GM21381 (cell line): ENCODE results near the gene NOTCH3.

ENCODE experiments used
- ATAC-seq: cut with Tn5 transposase; IDR thresholded peaks from one replicate; pipeline ENCODE4 v1.9.1; 2021; ENCODE audit warnings: mild to moderate bottlenecking, moderate library complexity; ENCODE audit not compliant: unreplicated experiment

The NOTCH3 gene

DNA sequence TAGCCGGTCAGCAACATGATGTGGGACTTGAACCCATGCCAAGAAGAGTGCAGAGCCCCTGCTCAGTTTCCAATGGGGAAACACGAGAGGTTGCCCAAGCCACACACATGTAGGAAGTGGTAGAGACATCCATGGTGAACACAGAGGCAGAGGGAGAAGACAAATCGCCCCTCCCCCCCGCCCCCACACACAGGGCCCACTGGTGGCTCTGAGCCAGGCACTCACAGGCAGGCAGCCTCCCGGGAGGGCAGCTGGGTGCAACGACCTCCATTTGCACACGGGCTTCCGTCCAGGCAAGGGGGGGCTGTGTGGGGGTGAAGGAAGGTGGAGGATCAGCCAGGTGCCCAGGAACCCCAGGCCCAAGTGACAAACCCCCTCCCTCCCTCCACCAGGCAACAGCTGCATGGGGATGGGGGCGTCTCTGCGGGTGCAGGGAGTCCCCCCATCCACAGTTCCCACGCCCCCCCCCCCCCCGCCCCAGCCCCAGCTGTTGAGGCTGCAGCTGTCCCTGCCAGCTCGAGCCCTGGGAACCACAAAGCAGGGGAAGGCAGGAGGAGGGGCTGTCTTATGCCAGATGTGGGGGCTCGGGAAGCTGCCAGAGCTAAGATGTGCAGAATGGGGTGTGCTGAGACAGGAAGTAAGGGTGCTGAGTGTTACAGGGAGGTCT is 3.4 kb downstream of the NOTCH3 start:
- ATAC-seq: no peak

DNA sequence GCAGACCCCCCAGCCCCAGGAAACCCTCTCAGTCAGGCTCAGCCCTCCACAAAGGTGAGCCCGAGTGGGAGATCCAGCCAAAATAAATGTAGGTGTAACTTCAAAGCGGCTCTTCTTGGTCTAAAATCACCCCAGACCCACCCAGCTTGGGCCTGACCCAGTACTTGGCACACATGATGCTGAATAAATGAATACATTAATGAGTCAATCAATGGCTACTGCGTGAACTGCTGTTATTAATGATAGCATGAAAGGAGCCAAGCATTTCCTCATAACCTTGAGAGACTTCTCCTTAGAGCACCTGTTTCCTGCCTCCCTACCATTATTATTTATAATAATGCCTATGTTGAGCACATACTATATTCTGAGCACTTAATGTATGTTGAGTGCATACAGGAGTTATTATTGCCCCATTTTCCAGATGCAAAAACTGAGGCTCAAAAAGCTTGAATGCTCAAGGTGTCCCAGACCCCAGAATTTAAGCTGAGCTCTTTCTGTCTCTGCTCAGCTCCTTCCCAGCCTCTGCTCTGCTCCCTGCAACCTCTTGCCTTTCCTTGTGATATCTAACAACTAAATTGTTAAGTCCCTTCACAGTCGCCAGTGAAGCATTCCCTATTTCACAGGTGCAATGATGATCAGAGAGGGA is 4.3 kb downstream of the NOTCH3 start:
- ATAC-seq: no peak

DNA sequence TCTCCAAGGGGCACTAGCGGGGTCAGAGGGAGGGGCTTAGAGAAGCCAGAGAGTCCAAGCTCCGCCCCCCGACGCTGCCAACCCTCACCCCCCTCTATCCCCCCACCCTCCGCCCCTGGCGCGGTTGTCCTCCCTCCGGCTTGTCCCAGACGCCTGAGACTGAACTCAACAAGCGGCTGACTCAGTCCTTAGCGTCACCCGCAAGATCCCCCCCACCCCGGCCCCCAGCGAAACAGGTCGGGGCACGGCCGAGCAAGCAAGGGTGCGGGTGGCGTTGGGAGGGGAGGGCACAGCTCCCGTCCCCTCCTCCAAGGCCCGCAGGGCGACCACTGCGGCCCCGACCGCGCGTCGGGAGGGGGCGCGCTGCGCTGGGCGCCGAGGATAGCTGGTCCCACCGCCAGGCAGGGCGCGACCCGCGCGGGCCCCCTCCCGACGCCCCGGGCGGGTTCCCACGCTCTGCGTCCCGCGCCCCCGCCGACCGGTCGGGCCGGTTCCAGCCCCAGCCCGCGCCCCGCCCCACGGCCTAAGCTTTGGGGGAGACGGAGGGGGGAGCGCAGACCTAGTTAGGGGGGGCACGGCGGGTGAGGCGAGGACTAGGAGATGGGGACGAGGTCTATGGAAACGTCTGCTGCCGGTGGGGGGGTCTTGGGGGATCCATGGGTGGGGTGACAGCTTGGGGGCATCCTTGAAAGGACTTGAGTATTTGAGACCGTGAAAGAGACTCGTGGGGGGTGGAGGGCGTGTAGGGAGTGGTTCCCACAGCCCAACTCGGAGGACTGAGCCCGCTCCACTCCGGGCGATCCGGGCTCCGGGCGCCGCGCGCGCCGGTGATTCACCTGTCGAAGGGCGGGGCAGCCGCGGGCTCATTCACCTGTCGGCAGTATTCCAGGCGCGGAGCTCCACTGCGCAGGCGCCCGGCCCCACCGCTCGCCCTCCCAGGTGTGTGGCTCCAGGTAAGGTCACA is 5.1 kb downstream of the NOTCH3 start:
- no peak for ATAC-seq

DNA sequence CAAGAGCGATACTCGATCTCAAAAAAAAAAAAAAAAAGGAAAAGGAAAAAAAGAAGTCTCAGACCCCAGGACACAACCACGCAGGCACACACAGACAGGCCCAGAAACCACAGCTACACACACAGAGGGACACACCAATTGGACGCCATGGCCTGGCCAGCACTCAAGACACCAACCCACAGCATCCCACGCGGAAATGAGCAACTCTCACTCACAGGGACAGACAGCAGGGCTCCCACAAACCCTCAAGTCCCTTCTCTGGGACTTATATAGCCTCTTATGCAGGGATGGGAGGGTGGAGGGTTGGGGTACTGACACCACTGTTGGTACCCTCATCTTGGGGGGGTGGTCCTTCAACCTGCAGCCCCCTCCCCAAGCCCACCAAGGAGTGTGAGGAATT is 5.9 kb downstream of the NOTCH3 start:
- ATAC-seq: no peak

DNA sequence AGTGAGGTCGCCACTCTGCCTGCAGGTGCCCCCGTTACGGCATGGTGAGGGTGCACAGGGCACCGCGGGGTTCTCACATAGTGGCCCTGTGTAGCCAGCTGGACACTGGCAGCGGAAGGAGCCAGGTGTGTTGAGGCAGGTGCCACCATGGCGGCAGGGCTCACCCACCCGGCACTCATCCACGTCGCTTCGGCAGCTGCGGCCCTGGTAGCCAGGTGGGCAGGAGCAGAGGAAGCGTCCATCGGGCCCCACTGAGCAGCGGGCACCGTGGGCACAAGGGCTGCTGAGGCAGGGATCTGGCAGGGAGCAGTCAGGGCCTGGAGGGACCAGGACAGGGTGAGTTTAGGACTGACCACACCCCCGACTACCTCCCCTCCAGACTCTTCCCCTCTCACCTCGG is 8.8 kb downstream of the NOTCH3 start:
- ATAC-seq: no peak

DNA sequence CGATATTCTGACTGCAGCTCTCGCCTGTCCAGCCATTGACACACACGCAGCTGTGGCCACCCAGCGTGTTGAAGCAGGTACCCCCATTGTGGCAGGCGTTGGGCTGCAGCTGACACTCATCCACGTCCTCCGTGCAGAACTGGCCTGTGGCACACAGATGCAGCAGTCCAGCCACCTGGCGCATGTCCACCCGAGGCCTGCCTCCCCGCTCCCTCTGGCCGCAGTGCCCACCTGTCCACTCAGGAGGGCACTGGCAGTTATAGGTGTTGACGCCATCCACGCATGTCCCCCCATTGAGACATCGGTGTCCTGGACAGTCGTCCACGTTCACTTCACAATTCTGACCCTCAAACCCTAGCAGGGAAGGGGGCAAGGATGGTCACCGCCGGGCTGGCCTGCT is 9.3 kb downstream of the NOTCH3 start:
- no peak for ATAC-seq

DNA sequence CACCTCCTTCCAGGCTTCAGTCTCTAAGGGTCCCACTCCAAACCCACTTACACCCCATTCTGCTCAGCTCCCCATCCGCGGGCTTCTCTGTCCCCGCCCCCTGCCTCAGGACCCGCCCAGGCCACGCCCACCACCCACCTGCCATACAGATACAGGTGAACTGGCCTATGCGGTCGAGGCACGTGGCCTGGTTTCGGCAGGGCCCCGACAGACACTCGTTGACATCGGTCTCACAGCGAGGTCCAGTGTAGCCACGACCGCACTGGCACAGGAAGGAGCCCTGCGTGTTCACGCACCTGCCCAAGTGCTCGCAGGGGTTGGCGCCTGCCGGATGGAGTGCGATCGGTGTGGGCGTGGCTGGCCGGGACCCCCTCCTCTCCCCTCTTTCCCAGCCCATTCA is 11.9 kb downstream of the NOTCH3 start:
- no peak for ATAC-seq

DNA sequence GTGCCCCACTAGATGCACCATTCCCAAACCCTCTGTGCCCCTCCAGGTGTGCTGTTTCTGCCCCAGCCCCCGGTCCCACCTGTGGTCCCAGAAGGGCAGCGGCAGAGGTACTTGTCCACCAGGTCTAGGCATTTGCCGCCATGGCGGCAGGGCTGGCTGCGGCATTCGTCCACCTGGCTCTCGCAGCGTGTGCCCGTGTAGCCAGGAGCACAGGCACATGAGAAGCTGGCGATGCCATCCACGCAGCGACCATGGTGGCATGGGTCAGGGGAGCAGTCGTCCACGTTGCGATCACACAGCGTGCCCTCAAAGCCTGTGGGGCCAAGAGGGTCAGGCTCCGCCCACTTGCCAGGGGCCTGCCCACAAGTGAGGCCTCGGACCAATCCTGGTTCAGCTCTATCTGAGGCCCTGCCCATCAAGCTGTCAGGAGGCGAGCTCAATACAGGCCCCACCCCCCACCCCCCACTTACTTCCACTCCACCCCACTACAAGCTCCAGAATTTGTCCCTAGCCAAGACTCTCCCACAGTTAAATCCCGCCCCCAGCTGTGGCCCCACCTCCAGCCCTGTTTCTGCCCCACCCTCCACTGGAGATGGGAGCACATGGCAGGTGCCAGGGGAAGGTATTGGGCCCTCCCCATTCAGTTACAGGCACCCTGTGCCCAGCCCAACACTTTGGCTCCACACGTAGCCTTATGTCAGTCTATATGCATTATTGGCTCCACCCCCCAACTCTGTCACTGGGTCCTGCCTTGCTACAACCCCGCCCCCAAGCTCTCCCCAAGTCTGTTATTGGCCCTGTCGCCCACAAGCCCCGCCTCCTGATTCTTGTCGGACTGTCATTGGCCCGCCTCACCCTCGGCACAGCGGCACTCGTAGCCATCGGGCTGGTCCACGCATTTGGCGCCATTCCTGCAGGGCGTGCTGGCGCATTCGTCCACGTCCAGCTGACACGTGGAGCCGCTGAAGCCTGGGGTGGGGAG is 13.5 kb downstream of the NOTCH3 start:
- no peak for ATAC-seq

DNA sequence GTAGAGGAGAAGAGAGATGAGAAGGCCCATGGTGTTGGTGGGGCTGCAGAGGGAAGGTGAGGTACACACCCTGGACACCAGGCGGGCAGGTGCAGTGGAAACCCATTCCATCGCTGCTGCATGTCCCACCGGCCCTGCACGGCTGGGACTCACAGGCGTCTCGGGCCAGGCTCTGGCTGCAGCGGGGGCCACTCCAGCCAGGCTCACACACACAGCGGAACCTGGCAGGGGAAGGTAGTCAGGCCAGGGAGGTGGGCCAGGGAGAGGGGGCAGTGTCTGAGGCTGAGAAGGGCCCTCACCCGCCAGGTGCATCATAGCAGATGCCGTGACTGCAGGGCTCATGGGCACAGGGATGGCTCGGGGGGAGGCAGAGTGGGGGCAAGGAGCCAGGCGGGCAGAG is 15.6 kb downstream of the NOTCH3 start:
- no peak for ATAC-seq

DNA sequence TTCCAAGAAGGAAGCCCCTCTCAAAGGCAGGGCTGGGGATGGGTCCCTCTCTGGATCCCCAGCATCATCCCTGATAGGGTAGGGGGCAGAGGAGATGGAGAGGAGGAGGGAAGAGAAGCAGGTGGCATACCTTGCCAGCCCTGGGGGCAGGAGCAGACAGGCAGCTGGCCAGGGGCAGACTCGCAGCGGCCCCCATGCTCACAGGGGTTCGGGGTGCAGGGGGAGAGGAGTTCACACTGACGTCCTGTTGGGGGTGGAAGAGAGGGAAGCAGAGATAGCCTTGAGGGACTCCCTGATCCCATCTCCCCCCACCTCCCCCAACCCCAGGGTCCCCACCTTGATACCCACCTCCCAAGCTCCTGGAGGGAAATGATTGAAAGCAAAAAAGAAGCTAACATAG is 16.0 kb downstream of the NOTCH3 start:
- no peak for ATAC-seq

DNA sequence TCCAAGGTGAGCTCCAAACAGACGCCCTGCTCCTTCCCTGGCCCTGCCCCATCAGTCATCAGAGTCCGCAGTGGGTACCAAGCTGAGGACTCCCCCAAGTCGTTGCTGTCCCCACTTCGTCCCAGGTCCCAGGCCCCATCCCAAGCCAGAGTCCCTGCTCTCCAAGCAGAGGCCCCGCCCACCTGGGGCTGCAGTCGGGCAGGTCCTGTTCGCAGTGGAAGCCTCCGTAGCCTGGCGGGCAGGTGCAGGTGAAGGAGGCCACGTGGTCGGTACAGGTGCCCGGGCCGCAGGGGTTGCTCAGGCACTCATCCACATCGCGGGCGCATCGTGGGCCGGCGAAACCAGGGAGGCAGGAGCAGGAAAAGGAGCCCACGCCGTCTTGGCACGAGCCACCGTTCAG is 19.4 kb downstream of the NOTCH3 start:
- ATAC-seq: no peak

DNA sequence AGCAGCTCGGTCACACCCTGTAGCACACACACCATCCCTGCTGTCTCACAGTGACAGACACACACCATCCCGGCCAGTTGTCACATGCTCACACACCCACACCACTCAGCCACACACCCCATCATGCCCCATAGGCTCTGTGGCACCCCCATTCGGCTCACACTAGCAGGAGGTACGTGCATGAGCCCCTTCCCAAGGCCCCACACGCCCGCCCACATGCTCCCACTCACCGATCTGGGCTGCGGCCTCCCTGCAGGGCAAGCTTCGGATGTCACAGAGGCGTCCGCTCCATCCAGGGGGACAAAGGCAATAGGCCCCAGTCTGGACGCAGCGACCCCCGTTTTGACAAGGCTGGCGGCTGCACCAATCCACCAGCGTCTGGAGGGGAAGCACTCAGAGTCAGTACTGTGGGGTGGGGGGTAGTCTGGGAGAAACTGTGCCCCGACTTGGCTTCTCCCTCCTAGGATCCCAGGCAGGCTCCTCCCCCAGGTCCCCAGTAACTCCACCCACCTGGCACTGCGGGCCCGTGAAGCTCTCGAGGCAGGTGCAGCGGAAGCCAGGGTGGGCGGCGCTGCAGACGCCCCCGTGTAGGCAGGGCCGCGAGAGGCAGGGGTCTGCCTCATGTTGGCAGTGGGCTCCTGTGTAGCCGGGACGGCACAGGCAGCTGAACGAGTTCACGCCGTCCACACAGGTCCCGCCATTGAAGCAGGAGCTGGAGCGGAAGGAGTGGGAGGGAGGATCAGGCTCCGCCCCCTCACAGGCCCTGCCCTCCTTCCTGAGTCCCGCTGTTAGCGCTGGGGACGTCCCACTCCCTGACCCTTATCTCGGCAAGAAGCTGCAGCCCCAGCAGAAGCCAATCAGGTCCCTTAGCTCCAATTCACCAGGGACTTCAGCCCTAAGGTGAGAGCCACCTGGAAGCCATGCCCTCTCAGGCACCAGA is 20.1 kb downstream of the NOTCH3 start:
- no peak for ATAC-seq

DNA sequence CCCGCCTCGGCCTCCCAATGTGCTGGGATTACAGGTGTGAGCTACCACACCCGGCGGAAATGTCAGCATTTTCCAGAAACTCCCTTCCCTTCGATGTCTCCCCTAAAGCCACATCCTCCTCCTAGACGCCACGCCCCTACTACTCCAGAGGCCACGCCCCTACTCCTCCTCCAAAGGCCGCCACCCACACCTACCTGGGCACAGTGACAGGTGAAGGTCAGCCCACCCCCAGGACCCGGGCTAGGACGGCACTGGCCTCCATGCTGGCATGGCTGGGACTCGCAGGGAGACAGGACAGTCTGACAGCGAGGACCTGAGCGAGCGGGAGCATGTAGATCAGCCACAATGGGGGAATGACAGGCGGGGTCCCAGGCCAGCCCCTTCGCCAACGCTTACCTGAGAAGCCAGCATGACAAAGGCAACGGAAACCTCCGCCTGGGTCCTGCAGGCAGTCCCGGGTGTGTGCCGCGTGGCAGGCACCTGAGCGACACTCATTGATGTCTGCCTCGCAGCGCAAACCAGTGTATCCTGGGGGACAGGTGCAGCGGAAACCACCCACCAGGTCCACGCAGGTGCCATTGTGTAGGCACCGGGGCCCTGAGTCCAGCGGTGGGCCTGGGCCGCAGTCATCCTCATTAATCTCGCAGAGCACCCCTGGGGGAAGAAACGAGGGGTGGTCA is 22.0 kb downstream of the NOTCH3 start:
- ATAC-seq: no peak

DNA sequence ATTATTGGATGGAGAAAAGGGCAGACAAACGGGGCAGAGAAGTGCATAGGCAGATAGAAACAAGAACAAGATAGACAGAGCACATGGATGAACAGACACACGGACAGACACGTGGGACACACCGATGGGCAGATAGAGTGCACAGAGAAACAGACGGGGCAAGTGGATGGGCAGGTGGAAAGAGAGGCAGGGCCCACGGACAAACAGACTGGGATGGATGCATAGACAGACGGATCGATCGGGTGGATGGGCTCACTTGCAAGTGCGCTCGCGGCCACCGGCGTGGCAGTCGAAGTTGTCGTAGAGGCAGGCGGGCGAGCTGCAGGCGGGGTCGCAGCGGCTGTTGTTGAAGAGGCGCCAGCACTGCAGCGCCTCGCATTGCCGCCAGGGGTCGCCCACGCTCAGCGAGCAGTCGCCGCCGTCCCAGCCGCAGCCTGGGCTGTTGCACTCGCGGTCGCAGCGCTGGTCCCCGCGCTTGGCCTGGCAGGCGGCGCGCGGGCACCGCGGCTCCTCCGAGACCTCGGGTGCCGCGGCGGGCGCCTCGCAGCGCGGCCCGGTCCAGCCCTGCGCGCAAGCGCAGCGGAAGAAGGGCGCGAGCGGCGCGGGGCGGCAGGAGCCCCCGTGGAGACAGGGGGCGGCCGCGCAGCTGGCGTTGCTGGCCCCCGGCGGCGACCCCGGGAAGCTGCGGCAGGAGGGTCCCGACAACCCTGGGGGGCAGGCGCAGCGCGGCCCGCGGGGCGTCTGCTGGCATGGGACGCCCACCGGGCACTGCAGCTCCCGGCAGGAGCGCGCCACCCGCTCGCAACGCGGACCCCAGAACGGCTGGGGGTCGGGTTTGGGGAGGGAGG is 23.3 kb downstream of the NOTCH3 start:
- no peak for ATAC-seq

DNA sequence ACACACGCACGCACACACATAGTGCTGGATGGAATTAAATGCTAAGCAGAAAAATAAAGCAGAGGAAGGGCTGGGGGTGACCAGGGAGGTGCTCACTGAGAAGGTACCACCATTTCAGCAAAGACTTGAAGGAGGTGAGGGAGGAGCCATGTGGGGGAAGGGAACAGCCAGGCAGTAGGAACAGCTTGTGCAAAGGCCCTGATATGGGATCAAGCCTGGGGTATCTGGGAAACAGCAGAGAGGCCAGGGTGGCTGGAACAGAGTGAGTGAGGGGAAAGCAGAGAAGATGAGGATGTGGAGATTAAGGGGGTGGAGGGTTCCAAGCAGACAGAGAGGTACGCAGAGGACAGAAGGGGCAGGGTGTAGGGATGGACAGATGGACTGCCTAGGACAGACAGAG is 25.2 kb downstream of the NOTCH3 start:
- ATAC-seq: no peak

DNA sequence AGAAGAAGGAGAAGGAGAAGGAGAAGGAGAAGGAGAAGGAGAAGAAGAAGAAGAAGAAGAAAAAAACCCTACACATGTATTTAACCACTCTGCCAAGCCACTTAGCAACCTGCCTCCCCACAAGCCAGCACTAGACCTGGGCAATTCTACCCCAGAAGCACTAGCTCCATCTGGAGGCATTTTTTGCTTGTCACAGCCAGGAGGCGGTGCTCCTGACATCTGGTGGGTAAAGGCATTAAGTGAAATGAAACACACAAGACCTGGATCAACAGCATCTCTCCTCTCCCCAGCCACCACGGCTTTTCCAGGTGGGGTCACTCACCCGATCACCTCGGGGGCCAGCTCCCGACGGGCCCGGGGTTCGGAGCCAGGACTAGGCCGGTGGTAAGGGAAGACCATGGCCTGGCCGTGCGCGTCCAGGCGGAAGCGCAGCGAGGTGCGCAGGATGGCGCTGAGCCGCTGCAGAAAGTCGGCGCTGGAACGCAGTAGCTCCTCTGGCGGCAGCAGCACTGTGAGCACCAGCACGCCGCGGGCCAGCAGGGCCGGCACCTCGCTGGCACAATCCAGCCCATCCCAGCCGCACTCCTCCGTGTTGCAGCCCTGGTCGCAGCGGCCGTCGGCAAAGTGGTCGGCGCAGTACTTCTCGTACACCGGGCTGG is 26.9 kb downstream of the NOTCH3 start:
- no peak for ATAC-seq

DNA sequence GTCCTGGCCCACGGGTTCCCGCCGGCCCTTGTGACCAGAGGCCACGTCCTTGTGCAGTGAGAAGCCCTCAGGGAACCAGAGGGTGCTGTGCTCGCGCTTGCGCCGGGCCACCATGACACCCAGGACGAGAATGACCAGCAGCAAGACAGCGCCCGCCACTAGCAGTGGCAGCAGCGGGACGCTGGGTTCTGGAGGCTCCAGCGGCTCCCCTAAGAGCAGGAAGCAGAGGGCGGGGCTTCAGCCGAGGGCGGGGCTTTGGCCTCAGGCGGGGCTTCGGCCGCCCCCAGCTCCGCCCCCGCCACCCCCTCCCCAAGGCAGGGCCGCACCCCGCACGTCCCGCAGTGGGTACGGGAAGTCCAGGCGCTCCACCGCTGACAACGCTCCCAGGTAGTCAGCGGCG is 30.4 kb downstream of the NOTCH3 start:
- no peak for ATAC-seq
